NCI-H128 (cell line): Measurements from ENCODE around the gene PARP3.

ENCODE experiments used
- DNase-seq: peaks from one replicate; lab custom pipeline; 2025; ENCODE audit not compliant: unreplicated experiment; lab: John Stamatoyannopoulos, UW

The PARP3 gene

DNA sequence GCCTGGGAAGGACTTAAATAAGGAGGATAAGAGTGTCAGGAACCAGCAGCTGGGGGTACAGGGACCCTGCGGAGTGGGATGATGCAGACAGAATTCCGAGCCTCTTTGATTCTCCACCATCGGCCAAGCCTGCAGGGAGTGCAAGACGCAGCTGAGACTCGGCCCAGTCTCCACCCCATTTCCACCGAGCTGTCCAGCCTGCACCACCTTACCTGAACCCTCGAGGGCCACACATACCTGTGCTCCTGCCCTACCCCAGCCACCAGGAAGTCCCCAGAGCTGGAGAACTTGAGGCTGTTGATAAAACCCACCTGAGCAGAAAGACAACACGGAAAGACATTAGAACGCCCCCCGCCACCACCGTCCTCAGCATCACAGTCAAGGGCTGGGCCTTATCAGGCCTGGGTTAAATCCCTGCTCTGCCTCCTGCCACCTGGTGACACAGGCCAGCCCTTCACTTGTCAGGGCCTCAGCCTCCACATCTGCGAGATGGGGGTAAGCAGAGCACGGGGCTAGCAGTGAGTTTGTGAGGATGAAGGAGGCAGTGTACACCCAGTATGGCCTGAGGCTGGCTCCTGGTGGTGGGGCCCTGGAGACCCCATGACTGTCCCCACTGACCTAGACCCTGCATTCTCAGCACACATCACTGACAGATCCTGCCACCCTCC lies 8.6 kb upstream of the PARP3 start:
- DNase-seq: no peak

DNA sequence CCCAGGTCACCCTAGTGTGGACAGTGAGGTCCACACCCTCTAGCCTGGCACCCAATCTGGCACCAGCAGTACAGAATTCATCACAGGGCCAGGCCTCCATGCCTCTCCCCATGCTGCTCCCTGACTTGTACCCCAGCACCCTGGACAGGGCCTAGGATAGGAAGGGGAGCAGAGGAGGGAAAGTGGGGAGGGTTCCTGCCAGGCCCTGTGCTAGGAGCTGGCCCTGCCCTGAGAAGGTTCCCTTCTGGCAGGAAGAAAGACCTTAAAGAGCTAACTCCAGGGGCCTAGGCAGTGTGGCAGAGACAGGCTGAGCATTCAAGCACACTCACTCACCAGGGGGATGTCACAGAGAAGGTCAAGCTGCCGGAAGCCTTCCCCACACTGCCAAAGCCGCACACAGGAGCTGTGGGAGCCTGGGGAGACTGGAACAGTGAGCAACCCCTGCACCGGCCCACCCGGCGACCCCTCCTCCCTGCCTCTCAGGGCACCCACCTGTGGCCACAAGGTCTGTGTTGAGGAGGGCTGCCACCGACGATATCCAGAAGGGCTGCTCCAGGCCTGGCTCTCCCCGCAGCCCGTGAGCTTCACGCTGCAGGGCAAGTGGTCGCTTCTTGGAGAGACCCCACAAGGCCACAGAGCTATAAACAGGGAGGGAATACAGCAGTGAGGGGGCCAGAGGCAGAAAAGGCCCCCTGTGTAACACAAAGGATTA lies 7.9 kb upstream of the PARP3 start:
- DNase-seq: no peak

GRCh38 chr3:51934991-51935885 lies 6.9 kb upstream of the PARP3 start:
- no peak for DNase-seq

GRCh38 chr3:51935886-51936755 lies 6.0 kb upstream of the PARP3 start:
- no peak for DNase-seq

DNA sequence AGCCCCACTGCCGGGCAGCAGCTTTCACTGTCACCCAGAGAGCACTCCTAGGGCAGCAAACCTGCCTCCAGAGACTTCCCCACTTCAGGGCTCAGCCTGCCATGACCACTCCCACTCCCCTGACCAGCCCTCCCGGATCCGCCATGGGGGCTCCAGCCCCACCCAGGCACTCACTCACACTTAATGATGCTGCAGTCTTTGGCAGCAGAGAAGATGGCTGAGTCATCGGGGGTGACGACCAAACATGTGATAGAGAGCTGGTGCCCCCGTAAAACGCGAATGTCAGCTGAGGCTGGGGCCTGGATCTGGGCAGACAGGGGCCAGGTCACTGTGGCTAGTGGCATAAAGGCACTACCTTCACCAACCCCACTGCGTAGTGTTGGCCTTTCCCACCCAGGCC lies 5.1 kb upstream of the PARP3 start:
- DNase-seq: no peak

- no peak for DNase-seq
Observed at GRCh38 chr3:51937611-51938450, 4.3 kb upstream of the PARP3 start.

DNA sequence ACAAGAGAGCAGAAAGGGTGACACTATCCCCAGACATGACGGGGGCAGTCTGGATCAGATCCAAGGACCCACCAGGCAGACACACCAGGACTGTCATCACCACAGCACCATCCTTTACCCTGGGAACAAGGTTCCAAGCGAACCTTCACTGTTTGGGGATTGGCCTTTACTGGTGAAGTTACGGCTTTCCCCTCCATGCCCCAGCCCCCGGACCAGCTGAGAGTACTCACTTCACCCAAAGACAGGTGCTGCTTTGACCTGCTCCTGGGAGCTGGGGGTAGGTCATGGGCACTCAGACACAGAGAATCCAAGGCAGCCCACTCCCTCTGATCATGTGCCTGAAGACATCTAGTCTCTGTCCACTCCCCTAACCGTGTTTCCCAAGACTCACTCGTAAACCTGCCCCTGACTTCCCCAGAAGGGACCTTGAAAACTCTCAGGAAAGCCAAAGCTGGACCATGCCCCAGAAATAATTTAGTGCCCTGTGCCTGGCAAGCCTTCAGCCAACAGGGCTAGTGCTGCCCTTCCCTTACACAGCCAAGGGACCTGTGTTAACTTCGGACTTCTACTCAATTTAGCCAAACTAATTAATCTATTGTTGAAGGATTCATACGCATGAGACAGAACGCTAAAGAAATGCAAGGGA lies 3.3 kb upstream of the PARP3 start:
- DNase-seq: no peak

- DNase-seq: no peak
Observed at GRCh38 chr3:51940648-51941462, 1.3 kb upstream of the PARP3 start.

GRCh38 chr3:51941463-51941797 lies 733 bp upstream of the PARP3 start:
- no peak for DNase-seq

GRCh38 chr3:51942603-51943450 lies 664 bp downstream of the PARP3 start:
- DNase-seq: no peak

DNA sequence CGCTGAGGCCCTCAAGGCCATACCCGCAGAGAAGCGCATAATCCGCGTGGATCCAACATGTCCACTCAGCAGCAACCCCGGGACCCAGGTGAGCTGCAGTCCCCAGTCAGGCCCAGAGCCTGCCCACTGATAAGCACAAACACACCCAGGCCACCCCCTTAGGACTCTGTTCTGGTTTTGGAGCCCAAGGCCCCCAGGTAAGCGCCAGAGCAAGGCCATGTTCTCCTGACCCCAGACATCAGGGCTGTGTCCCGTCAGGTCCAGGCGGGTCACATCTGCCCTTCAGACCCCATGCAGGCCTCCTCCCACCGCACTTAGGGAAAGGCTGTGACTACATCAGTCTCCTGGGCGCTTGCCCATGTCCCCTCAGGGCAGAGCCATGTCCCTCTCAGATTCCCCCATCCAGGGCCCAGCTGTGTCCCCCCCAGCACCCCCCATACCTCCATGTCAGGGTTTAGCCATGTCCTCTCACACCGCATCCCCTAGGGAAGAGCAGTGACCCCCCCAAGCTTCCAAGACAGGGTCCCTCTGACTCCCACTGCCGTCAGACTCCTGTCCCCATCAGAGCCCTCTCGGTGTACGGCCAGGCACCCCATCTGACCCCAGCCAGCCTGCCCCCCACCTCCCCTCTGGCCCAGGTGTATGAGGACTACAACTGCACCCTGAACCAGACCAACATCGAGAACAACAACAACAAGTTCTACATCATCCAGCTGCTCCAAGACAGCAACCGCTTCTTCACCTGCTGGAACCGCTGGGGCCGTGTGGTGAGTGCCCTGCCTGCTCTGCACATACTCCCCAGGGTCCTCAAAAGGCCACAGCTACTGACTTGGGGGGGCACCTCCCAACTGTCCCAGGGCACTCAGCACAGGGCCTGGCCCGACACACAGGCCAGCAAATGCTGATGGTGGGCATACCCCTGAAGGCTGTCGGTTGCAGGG lies 1.6 kb downstream of the PARP3 start:
- DNase-seq: no peak

- no peak for DNase-seq
Observed at GRCh38 chr3:51944451-51945021, 2.4 kb downstream of the PARP3 start.

- no peak for DNase-seq
Observed at GRCh38 chr3:51945031-51945840, 3.1 kb downstream of the PARP3 start.

DNA sequence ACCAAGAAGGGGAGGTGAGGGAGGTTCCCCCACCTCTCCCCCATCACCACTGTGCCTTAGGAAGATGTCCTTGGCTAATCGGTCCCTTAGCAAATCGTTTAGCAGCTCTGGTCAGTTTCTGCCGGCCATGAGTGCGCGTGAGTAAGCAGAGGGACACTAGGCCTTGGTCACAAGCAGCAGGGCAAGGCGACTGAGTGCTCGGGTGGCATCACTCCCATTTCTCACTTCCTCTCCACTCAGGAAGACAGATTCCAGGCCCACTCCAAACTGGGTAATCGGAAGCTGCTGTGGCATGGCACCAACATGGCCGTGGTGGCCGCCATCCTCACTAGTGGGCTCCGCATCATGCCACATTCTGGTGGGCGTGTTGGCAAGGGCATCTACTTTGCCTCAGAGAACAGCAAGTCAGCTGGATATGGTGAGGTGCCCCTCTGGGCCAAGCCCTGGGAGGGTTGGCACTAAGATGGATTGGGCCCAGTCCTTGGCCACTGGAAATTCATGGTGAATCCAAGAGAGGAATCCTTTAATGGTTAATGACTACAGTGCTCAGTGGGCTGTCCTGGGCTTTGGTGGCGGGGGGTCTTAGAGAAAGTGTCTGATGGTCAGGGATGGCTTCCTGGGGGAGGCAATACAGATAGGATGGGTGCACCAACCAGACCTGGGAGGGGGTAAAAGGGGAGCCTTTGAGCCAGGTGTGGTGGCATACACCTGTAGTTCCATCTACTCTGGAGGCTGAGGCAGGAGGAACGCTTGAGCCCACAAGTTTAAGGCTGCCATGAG lies 4.0 kb downstream of the PARP3 start:
- no peak for DNase-seq

GRCh38 chr3:51946796-51947195 lies 4.6 kb downstream of the PARP3 start:
- DNase-seq: no peak
